ENCODE results near the gene FANCC.
A peak's percentile ranks its signal among the peaks of the same experiment; 100 is the strongest.

Gene FANCC, protein sequence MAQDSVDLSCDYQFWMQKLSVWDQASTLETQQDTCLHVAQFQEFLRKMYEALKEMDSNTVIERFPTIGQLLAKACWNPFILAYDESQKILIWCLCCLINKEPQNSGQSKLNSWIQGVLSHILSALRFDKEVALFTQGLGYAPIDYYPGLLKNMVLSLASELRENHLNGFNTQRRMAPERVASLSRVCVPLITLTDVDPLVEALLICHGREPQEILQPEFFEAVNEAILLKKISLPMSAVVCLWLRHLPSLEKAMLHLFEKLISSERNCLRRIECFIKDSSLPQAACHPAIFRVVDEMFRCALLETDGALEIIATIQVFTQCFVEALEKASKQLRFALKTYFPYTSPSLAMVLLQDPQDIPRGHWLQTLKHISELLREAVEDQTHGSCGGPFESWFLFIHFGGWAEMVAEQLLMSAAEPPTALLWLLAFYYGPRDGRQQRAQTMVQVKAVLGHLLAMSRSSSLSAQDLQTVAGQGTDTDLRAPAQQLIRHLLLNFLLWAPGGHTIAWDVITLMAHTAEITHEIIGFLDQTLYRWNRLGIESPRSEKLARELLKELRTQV

DNA sequence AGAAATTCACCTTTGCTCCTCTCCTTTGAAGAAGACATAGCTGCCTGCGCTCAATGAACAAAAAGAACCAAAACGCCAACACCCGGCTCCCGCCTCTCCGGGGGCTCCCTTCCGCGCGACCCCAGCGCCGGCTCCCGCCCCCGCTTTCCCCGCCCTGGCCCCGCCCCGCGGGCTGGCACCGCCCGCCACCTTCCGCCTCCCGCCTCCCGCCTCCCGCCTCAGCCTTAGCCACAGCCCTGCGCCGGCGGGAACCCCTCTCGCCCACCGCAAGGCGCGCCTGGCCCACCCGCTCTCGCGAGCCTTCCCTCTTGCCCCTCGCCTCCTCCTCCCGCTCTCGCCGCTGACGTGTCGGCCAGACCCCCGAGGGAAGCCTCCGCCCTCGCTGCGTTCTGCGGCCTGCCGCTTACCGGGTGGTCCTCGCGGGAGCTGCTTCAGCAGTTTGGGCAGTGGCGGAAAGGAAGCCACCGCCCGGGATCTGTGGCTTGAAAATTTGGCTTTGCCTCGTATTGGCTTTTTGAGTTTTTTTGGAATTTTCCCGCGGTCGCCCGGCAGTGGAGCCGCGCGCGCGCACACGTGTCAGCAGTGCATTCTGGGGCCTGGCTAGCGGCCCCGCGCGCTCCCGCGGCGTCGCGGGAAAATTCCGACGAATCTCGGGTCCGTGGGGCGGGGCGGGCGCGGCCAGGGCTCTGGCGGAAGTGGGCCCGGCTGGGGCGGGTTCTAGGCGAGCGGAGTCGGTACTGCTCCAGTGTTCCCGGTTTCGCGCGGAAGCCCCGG lies at the start of gene FANCC:
Gene FANCC (minus strand): TSS at position 591 of the 774 bp plus-strand sequence. CDS start 68,418 bp downstream, outside the sequence.
- peak; percentile 76 for DNase-seq (ENCODE audit: low spot score)

- no peak for DNase-seq (ENCODE audit: low spot score)
Observed at GRCh38 chr9:95366731-95367325, 49.3 kb upstream of the FANCC start.

GRCh38 chr9:95365766-95366165 lies 48.3 kb upstream of the FANCC start:
- DNase-seq (ENCODE audit: low spot score) = no peak

DNA sequence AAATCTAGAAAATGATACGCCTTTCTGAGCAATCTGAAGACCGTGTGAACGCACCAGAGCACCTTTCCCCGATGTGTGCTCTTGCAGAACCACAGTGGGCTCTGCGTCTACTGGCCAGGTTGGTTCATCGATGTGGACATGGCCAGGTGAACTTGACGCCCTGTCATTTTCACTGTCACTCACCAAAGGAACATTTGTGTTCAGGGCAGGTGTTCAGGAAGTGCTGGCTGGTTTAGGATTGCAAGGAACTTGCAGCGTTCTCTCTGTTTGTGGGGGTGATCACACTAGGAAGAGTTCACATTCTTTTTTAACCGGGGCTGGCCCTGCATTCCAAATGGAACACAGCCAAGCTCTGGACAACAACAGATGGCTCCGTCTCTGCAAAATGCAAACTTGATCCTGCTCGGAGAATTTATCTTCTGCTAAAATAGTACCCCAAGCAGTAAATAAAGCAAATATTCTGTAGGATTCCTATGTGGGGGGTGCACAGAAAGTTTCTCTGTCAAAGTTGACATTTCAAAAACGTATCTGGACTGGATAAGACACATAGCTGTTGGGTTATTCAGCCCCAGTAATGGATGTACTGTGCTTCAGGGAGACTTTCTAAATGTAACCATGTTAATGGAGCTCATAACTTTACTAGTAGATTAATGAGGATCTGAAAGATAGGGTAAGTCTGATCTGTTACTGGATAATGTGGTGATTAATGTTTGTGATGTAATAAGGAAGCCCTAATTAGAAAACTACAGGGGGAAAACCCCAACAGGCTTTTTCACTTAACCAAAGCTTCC lies 45.7 kb upstream of the FANCC start:
- no peak for DNase-seq (ENCODE audit: low spot score)

GRCh38 chr9:95360866-95361265 lies 43.4 kb upstream of the FANCC start:
- DNase-seq (ENCODE audit: low spot score) = no peak

GRCh38 chr9:95357316-95357715 lies 39.8 kb upstream of the FANCC start:
- DNase-seq (ENCODE audit: low spot score) = no peak

DNA sequence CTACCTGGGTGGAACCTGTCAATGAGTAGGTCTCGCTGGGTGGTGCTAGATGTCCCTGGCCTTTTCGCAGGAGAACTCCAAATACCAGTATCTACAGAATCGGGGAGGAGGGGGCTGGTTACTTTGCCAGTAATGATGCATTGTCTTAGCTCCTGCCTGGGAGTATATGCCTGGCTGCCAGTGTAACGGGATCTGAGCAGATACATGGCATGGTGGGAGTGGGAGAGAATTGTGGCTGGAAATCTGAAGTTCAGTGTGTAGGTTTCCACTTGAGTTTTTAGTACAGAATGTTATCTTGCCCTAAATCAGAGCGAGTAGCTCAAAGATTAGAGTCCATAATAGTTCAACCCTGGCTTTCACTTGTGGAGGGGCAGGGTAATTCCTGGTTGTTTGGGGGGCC lies 38.0 kb upstream of the FANCC start:
- DNase-seq (ENCODE audit: low spot score) = no peak

DNA sequence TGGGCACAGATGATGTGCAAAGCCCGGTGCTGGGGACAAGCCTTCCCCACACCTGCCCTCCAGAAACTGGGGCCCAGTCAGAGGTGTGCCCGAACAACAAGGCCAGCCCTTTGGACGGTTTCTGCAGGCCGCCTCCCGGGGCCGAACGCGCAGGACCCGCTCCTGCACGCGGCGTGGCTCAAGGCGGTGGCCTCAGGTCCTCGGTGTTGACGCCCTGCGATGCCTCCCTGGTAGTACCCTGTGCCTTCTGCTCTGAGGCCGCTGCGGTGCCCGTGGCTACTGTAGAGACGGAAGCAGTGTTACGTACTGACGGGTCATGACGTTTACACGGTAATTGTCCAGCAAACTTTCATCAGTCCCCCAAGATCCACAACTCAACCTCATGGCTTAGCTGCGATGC lies 33.5 kb upstream of the FANCC start:
- no peak for DNase-seq (ENCODE audit: low spot score)

DNA sequence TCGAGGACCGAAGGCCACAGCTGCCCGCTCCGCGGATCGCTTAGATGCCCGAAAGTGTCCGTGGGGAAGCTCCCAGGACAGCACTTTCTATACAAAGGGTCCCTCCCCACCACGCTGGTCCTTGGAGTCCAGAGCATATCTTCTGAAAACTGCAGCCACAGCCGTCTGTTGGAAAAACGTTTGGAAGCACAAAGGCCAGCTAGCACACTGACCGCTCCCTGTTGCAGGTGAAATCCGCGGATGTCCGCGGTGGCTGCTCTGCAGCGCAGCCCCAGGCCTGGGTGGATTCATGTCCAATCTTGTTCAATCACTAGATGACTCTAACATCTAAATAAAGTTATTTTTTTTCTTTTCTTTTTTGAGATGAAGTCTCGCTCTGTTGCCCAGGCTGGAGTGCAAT lies 32.8 kb upstream of the FANCC start:
- no peak for DNase-seq (ENCODE audit: low spot score)

DNA sequence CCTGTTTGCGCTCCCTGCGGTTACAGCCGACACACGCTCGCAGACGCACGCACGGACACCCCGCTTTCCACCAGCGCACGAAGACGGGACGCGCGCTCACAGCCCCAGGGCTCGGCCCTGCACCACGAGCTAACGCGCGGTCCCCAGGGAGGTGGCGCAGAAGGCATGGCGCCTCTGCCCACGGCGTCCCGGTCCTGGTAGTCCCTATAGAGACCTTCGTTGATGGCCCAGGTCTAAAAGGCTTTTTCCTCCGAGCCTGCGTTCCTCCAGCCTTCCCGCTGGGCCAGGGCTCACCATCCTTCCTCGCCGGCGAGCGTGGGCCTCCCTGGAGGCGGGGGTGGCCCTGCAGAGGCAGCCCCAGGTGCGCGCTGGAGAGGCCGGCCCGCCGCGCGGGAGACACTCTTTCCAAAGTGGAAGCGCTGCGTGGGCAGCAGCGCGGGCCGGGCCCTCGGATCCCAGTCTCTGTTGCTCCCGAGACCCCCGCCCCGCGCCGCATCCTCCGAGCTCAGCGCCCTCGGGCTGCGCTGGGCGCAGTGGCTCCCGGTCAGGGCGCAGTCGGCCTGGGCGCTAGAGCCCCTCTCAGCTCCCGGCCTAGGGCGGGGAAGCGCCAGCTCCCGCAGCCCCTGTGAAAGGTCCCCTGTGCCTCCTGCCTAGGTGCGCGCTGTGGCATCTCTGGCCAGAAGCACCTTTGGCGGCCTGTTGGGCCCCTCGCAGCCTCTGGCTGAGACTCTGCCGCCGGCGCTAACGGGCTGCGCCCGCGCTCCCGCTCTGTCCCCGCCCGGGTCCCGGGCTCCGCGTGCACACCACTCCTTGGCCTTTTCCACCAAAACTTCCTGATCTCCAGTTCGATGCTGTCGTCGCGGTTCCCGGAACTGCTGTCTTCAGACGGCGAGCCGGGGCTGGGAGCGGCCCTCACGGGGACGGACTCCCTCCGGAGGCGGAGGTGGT lies 31.9 kb upstream of the FANCC start:
- no peak for DNase-seq (ENCODE audit: low spot score)

GRCh38 chr9:95346021-95346420 lies 28.5 kb upstream of the FANCC start:
- no peak for DNase-seq (ENCODE audit: low spot score)

DNA sequence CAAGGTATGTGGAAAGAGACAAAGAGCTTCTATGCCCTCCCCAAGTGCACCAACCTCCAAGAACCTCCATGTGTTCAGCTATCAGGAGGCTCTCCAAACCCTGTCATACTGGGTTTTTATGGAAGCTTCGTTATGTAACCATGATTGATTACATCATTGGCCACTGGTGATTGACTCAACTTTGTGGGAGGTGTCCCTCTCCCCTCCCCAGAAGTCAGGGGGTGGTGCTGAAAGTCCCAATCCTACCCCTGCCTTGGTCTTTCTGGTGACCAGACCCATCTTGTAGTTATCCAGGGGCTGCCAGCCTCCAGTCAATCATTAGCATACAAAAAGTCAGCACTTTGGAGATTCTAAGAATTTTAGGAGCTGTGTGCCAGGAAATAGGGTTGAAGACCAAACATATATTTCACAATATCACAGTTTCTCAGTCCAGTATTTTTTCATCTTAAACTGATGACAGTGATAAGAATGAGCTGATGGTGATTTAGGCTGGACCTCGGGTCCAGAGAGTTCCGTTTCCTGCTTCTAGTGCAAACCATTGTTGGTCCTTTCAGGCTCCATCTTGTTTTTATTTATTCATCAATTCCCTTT lies 27.3 kb upstream of the FANCC start:
- no peak for DNase-seq (ENCODE audit: low spot score)

DNA sequence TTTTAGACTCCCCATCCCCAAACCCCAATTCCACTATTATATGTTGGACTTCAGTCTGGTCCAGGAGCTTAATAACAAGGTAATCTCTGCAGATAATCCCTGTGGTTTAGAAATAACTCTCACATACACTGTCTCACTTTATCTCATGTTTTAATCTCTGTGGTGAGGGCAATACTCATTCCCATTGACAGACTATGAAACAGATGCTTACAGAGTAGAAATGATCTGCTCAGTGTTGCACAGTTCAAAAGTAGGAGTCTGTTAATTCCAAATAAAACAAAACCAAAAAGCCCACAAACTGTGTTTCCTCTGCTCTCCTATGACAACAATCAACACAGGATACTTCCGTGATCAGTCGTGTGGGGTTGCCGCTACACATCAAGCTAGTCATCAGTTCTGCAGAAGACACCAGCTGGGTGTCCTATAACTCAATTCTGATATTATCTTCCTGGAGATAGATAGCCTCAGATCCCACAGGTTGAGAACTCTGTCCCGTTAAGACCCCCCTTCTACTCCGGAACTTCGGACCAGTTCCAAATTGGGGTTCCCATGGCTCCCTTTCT lies 26.3 kb upstream of the FANCC start:
- no peak for DNase-seq (ENCODE audit: low spot score)

DNA sequence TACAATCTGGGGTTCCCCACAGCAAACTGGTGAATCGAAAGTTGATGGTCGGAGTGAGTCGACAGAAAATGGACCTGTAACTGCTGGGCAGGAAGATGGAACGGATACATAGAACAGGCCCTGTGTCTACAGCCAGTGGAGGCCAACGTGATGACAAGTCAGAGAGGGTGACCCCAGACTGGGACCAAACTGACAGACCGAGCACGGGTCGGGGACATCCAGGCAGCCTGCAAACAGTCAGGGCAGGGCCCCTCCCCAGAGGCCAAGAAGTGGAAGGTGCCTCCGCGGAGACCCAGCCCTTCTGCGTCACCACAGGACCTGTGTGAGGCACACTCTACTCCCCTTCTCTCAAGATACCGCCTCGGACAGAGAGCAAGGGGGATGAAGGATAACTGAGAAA lies 25.1 kb upstream of the FANCC start:
- DNase-seq (ENCODE audit: low spot score) = no peak

DNA sequence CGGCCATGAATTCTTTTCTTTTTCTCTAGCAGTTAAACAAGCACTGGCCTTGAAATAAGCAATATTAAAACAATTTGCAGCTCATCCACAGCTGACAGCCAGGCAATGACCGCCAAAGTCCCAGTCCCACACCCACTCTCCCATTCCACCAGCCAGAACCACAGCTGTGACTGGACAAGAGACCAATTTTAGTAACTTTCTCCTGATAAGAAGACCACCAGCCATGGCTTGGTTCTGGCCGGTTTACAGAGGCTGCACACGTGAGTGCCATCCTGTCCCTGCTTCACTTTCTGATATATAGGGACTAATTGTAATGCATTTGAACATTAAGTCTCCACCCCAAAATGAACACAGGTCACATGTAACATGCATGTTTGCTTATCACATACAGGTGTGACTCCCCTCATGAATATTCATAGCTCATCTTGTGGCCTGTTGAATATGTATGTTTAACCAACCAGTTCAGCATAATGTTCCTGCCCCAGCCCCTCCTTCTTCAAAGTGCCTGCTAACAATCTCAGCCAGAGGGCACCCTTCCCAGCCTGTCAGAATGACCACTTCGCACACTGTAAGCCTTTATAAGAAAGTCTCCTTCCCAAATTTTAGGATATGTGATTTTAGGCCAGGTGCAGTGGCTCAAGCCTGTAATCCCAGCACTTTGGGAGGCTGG lies 23.9 kb upstream of the FANCC start:
- DNase-seq (ENCODE audit: low spot score) = peak; percentile 25

GRCh38 chr9:95338243-95338642 lies 20.7 kb upstream of the FANCC start:
- no peak for DNase-seq (ENCODE audit: low spot score)

DNA sequence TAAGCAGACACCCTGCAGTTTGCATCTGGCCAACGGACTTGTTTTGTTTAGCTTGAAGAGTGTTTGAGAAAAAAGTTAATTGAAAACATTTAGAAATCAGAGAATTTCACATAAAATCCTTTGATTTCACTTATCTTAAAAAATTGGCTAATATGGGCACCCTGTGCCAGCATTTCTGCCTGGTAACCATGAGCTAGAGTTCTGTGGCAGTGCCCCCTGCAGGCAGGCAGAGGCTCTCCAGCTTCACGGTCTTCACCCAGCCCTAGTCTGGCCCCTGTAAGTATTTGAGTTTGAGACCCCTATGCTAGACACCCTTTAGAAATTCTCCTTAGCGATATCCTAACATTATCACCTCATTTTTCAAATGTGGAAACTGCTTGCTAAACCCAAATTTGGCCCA lies 18.8 kb upstream of the FANCC start:
- no peak for DNase-seq (ENCODE audit: low spot score)

- no peak for DNase-seq (ENCODE audit: low spot score)
Observed at GRCh38 chr9:95333426-95333825, 15.9 kb upstream of the FANCC start.

DNA sequence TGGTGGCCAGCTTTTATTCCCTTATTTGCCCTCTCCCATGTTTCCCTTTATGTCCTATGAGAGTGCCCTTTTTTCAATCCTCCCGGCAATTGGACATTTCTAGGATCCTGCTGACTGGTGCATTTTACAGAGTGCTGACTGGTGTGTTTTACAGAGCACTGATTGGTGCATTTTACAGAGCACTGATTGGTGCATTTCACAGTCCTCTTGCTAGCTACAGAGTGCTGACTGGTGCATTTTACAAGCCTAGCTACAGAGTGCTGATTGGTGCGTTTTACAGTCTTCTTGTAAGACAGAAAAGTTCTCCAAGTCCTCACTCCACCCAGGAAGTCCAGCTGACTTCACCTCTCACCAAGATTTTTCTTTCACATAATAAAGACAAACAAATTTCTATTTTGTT lies 15.4 kb upstream of the FANCC start:
- no peak for DNase-seq (ENCODE audit: low spot score)

Measured in pons (tissue), 1 donor.